Activated CD4-positive, CD25-positive, alpha-beta regulatory T cell (primary cell): Measurements from ENCODE around the gene DDX41.
"Not testable (repeated sequence)": the region's sequence is repeated elsewhere in the genome, so short reads cannot be mapped to it uniquely, and the experiment has no call there.

Experiments used
- DNase-seq, 4 experiments: peaks; one replicate each; lab custom pipeline; 2025; lab: John Stamatoyannopoulos, UW

DDX41 gene

DNA sequence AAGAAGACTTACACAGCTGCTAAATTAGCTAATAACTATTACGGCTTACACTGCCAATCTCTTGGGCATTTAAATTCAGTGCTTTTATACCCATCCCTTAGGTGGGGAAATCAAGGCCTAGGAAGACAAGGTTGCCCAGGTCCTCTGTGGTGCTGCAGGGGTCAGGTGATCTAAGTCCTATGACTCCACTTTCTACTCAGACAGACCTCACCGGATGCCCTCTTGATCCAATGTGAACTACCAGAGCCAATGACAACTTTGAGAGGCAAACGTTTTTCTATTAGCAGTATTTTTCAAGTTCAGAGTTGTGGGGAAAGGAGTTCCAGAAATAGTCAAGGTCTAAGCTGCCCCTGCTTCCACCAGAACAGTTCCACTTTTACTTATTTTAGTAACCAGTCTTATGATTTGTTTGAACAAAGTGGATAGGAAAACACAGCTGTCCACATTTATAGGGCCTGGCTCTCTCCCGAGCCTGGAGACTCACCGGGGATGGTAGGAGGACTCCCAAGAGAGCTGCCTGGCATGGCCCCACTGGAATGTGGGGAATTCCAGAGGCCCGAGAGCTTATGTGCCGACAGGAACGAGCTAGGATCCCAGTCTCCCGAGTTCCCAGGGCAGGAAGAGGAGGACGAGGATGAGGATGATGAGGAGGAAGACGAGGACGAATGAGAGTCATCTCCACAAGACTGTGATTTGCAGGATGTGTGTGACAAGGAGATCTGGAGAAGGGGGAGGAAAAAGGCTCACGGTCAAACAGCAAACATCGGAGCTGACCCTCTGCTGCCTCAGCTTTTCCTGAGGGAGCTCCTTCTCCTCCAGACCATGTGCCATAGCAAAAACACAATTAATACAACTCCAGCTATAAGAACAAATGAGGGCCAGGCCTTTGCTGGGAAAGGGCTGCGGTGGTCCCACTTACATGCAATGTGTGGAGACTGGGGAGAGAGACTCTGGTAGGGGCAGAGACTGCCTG lies 20.9 kb upstream of the DDX41 start:
- no peak for DNase-seq

DNA sequence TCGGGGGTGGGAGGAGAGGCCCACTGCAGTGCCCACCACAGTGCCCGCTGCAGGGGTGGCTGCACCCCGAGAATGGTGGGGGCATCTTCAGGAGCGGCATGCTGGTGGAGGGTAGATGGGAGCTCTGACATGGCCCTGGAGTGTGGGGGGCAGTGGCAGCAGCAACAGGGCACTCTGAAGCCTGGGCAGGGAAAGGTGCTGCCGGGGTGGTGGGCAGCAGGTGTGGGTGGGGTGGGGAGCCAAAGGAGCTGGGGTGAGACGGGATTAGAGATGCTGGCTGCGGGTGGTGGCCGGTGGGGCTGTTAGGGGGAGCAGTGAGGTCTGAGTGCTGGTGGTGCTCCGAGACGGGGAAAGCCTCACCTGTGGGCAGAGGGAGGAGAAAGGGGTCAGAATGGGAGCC lies 19.6 kb upstream of the DDX41 start:
- DNase-seq = no peak

DNA sequence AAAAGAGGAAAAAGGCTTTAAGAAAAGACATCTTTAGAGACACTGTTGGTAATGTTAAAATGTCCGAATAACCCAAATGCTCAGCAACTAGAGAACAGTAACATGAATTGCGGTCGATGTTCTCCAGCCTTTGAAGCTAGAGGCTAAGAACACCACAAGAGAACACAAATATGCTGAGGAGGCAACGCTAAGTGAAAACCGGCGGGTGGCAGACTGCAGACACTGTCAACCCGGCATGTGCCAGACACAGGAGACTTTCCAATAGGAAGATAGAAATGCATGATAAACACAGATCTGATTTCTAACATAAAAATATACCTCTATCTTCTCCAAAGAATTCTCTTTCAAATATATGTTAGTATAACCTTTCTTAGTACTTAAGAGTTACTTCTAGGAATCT lies 18.4 kb upstream of the DDX41 start:
- no peak for DNase-seq

DNA sequence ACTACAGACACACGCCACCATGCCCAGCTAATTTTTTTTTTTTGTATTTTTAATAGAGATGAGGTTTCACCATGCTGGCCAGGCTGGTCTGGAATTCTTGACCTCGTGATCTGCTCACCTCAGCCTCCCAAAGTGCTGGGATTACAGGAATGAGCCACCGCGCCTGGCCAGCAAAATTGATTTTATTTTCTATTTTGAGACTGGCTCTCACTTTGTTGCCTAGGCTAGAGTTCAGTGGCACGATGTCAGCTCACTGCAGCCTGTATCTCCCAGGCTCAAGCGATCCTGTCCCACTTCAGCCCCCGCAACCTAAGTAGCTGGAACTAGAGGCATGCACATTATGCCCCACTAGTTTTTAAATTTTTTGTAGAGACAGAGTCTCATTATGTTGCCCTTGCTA lies 17.7 kb upstream of the DDX41 start:
- DNase-seq = not testable (repeated sequence)

DNA sequence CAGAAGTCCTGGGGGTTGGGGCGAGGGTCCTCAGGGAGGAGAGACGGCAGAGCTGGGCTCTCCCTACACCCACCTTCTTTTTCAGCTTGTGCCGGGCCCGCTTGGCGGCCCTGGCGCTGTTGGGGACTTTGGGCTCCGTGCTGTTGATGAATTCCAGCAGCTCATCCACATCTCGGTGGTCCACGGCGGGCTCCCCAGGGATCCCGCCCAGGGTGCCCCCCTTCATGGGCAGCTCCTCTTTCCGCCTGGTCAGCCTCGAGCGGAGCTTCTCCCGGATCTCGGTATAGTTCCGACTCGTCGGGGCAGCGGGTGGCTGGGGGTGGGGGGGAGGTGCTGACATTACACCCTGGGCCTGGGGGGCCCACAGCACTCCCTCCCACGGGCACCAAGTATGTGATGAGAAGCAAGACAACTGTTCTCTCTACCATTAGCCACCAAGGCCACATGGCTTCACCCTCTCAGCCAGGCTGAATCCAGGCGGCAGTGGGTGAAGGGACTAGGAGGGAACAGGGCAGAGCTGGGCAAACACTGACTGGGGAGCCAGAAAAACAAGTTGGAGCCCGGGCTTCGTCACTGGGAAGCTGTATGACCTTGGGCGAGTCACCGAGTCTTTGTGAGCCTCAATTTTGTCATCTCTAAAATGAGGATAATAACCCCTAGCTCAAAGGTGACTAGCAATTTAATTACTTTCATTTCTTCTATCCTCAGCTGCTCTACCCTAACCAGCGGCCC lies 14.6 kb upstream of the DDX41 start:
- DNase-seq = no peak

DNA sequence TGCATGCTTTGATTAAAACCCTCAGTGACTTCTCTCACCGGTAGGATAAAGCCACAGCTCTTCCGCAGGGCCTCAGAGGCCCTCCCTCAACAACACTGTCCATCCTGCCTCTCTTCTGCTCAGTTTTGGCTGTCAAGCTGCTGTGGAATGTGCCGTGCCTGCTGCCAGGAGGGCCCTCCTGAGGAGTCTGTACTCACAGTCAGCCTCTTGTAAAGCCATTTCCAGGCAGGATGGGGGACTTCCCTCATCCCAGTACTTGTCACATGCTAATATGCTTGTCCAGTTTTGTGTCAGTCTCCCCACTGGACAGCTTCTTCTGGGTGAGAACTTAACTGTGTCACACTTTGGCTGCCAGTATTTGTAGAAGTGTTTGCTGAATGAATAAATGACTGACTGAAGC lies 13.9 kb upstream of the DDX41 start:
- DNase-seq = no peak

DNA sequence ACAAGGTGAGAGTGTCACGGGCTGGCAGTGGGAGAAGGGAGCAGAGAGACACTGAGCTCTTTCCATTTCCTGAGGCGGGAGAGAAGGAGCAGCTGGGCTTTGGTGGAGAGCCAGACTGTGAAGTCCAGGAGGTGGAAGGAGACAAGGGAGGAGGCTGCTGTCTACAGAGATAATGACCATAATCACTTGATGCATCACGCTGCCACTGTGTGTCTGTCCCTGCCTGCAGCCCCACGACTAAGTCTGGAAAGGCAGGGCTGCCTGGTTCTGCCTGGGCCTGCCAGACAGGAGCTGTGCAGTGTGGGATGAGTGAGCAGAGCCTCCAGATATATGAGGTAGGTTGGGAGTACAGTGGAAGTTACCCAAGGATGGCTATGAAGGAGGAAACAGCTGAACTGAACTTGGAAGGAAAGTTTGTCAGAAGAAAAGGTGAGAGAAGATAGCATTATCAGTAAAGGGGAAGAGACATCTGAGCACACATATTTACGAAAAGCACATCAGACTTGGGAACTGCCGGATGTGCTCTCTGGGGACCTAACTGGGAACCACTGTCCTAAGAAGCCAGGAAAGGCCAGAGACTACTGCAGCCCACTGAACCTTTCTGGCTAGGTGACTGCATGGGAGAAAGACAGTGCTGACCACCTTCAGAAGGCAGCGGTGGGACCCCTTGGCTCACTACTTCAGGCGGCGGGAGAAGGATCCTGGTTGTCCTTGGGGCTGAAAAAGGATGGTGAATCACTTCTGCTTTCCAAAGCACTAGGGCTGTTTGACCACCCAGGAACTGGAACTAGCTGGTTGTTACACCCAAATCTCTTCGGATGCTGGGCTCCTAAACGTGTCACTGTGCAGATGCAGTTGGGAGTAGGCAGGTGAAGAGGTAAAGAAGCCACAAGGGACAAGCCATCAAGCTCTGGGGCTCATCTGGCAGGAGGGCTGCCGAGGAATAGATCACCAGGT lies 12.8 kb upstream of the DDX41 start:
- no peak for DNase-seq

DNA sequence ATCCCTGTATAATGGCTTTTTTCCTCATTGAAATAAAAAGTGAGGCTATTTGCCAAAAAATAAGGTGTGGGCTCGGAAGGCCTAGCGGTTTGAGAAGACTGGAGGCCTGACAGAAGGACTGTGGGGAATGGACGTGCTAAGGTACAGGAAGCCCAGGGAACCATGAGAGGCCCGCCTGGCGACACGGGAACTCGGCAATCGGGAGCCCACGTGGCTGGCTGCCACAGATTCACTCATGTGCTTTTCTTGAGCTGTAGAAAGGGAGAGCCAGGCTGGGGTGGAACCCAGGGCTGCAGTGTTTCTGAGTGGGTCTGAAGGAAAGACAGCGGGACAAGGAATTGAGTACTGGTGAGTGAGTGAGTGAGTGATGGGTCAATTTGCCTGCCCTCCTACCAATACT lies 11.9 kb upstream of the DDX41 start:
- DNase-seq = no peak

DNA sequence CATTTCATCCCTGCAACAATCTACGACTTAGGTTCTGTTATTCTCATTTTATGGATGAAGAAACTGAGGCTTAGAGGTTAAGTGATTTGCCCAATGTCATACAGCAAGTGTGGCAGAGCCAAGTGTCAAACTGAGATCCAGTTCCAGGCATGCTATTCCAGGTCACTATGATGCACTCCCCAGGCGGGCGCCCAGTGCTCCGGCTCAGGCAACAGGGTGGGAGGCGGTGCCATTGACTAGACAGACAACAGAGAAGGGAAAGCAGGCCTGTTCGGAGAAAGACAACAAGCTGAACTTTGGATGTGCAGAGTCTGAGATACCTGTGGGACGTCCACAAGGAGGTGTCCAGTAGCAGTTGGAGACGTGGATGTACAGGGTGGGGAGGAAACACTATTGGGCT lies 10.8 kb upstream of the DDX41 start:
- DNase-seq = no peak

DNA sequence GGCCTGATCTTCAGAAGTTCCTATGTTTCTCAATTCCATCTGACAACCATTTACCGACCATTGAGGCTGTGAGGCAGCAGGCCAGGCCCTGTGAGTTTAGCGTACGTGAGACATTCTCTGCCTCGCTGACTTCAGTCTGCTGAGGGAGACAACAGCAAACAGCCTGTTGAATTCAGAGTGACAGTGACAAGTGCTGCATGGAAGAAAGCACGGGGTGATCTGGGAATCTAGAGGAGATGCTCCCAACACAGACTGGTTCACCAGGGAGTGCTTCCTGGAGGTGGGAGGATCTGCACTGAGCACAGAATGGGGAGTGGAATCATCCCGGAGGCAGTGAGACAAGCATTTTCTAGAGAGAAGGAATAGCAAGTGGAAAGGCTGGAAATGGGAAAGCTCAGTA lies 10.0 kb upstream of the DDX41 start:
- DNase-seq = no peak

DNA sequence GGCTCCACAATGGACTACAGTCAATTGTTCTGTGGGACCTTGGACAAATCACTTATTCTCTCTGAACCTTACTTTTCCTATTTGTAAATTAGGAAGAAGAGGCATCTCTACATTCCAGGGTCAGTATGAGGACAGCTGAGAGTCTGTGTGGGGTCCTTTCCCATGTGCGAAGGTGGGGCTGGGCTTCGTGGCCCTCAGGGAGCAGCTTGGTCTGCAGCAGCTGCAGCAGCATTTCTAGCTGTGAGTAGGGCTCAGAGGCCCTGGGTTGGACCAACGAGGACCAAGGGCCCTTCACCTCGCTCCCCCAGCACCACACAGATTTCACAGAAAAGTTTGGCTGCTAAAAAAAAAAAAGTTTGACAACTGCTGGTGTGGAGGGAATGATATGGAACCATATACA lies 9.4 kb upstream of the DDX41 start:
- no peak for DNase-seq

DNA sequence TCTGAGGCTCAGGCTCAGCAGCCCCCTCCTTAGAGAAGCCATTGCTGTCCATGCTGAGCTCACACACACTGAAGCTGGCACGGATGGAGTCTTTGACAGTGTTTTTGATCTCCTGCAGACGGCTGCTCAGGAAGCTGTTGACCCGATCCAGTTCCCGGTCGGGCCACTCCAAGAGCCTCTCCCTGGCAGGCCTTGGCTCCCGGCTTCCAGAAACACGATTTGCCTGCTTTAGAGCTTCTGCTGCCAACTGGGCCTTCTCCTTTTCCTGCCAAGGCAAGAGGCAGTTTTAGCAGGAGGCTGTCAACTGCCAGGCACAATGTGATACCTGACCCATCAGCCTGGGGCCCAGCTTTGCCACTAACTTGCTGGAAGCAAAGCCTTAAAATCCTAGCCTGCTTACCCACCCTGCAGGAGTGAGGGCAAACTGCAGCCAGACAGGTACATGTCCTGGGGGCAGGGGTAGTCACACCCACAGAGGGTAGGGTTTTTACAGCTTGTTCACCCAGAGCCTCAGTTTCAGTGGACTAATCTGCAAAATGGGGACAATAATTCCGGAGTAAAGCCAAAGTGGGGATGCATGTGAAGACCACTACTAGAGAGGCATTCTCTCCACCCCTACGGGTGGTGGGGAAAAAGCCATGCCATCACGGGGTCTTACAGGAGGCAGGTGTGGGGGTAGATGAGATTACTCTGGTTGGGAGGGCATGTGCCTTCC lies 8.3 kb upstream of the DDX41 start:
- DNase-seq = no peak

DNA sequence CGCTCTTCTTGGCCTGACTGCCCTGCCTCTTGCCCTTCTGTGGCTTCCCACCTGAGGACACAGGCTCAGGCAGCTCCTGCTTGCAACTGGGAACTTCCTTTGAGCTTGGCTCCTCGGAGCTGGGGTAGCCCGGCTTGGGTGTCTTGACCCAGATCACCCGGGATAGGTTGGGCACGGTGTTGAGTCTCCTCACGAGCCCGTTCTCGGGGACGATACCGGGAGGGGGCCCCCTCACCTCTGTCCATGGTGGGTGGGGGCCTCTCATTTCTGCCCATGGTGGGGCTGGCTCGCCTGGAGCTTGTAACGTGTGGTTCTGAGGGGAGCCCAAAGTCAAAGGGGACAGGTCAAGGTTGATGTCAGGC lies 7.8 kb upstream of the DDX41 start:
- no peak for DNase-seq

DNA sequence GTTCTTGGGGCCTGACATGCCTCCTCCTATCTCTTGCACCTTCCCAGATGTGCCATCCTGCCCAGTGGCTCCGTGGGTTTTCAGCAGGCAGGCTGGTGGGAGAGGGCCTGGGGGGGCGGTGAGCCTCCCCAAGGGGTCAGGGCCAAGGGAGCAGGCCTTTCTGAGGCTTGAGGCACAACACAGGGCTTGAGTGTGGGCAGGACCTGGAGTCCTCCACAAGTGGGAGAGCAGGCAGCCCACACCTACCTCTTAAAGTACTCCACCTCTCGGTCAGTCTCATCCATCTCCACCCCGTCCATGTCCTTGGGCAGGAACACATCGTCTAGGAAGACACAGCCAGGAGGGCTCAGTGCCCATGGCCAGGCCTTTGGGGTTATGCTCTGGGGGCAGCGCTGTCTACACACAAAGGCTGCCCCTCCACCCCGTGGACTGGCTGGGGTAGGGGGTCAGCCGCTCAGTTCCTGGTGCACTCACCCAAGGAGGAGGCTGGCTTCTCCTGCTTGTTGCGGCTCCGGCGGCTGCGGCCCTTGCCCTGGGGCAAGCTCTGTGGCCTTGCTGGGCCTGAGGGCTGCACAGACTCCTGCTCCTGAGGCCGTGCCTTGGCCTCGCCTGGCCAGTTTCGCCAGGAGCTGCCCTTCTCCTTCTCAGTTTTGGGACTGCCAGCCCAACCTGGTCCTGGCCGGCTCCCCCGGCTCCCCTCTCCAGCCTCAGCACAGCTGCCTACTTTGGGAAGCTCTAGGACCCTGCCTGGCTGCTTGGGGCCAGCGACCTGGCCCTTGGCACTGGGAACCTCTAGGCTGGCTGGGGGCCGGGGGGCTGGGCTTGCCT lies 7.2 kb upstream of the DDX41 start:
- DNase-seq = no peak

DNA sequence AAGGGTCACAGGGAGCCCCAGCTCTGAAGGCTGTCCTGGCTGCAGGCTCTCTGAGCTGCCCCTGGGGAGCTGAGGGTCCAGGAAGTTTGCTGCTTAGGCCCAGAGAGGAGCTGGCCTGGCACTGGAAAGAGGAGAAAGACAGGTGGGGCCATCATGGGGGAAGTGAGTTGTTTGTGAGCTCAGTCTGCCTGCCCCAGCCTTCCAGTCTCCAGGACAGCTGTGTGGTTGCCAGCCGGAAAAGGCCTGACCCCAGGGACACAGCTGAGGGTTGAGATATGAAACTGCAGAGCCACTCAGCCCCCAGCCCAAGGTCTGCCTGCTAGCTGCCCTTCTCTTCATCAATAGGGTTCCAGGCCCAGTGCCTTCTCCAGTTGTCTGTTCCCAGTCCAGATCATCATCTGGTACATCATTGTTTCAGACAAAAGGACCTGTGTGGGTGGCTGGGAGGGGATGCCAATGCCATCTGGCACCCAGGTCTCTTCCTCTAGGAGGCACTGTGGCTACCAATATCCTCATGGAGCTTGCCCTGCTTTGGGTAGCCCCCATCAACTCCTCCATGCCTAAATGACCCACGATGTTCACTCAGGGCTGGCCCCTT lies 4.3 kb upstream of the DDX41 start:
- no peak for DNase-seq

DNA sequence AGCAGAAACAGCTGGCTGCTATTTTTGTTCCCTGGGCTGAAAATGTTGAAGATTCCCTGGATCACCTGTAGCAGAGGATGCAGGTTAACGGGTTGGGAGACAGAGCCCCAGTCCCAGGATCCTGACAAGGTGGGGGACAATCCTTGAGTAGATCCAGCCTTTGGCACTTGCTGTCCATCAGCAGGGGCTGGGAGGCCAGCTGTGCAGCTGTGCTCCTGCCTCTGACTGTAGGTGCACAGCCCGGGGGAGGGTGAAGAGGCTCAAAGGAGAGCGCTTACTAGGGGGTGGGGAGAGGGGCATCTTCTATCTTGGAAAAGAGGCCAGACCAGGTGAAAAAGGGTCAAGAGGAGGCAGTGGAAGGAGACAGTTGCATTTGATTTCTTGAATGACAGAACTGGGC lies 3.5 kb upstream of the DDX41 start:
- no peak for DNase-seq

DNA sequence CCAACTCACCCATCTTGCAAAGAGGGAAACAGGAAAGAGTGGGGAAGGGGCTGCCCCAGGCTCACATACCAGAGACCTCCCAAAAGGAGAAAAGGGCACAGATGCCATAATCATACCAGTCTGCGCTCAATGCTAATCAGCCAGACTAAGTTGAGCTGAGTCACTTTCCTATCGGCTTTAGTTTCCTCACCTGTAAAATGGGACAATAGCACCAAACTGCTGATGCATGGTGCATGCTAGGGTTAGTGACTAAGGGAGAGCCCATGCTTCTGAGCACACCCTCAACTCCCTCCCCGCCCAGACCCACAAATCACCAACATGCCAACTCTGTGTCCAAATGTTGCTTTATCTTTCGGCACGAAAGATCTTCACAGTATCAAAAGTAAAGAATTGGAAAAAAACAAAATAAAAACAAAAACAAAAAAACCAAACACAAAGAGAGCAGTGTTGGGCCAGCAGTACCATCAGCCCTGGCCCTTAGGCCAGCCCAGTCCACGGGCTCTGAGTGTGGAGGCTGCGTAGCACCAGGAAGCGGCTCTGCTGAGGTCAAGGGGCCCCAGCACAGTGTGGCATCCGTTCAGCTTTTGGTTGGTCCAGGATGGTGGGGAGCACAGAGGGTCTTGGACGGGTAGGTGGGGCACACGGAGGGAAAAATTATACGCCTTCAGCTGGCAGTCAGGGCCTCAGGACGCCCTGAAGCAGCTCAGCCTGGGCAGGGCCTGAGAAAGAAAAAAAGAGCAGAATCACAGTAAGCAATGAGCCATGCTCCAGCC lies 2.9 kb upstream of the DDX41 start:
- DNase-seq = no peak

DNA sequence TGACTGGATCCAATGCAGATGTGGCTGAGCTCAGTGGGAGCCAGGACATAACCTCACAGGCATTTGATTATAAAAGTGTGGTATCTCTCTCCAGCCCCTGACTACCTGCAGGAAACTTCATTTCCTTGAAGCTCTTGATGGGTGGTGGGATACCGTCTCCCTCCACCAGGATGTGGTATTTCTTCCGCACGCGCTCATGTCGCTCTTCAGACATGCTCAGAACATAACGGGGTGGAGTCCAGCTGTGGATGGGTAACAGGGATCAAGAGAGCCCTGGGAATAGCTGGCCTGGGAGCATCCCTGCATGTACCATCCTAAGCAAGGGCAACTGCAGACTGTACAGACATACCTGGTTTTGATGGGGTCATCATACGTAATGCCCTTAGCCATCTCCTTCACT lies 1.2 kb downstream of the DDX41 start:
- DNase-seq = no peak

DNA sequence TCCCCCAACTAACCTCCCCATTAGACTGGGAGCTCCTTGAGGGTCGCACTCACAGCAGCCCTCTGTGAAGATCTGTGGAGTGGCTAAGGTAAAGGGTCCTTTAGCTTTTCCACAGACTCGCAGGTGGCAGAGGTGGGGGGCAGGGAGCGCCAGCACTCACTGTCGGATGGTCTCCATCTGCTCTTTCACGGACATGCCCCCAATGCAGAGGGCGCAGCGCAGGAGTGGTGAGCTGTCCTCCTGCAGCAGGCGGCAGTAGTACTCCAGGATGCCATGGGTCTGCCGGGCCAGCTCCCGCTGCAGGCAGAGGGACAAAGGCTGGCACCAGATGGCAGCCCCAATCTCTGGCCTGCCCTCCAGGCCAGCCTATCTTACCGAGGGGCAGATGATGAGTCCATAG lies 2.2 kb downstream of the DDX41 start:
- no peak for DNase-seq

DNA sequence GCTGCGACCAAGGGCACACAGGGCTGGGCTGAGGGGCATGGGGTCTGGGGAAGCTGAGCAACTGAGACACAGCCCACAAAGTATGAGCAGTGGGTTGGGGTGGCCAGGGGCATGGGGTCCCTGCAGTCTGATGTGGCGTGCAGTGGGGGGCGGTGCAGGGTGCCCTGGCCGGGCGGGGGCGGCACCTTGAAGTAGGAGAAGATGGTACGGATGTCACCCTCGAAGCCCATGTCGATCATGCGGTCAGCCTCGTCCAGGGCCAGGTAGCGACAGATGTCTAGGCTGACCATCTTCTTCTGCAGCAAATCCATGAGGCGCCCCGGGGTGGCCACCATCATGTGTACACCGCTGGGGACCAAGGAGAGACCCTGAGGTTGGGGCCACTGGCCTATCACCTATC lies 3.3 kb downstream of the DDX41 start:
- no peak for DNase-seq
